K562 (cell line): ENCODE data around the gene STAB1. TPM values are rescaled to one million over a fixed set of nuclear protein-coding genes. Genes with fewer than 3 reads are reported as not detected.

Experiments used
- ARID3B ChIP-seq: fragments of 250-450 bp; sonication (Bioruptor Pico); IDR thresholded peaks from 2 replicates; pipeline ENCODE4 v1.4.0; 2020; ENCODE audit warnings: borderline replicate concordance
- BACH1 ChIP-seq: fragments of 200-800 bp; sonication (Bioruptor generic); IDR thresholded peaks from 2 replicates; pipeline ENCODE4 v1.6.1; 2016; ENCODE audit warnings: missing genetic modification characterization, missing compliant biosample characterization
- CBX8 ChIP-seq: fragments of 200-600 bp; sonication (generic); IDR thresholded peaks from 2 replicates; pipeline ENCODE4 v1.6.1; 2012; ENCODE audit warnings: borderline replicate concordance, mixed run types, low read depth, mild to moderate bottlenecking, moderate library complexity, mixed read lengths, low read length, control low read depth, inconsistent platforms; ENCODE audit not compliant: poor library complexity, severe bottlenecking; ENCODE audit errors: extremely low read depth
- CXXC5 ChIP-seq: fragments of 250-450 bp; sonication (Bioruptor Pico); IDR thresholded peaks from 2 replicates; pipeline ENCODE4 v1.8.0; 2022; ENCODE audit warnings: inconsistent platforms, mild to moderate bottlenecking, moderate library complexity
- E2F3 ChIP-seq: fragments of 250-450 bp; sonication (Bioruptor Pico); IDR thresholded peaks from 2 replicates; pipeline ENCODE4 v1.4.0; 2020; ENCODE audit warnings: mild to moderate bottlenecking
- PCBP1 ChIP-seq: fragments of 200-400 bp; formaldehyde crosslinking; IDR thresholded peaks from 2 replicates; pipeline ENCODE4 v1.6.1; 2018; ENCODE audit warnings: mild to moderate bottlenecking, low read depth, low read length; ENCODE audit not compliant: poor library complexity, severe bottlenecking
- POLR2AphosphoS5 ChIP-seq: IDR thresholded peaks from 2 replicates; pipeline ENCODE4 v1.6.1; 2011; ENCODE audit warnings: mild to moderate bottlenecking, low read depth, low read length, moderate library complexity; ENCODE audit not compliant: control insufficient read depth, insufficient read depth
- REST ChIP-seq, 2 experiments: fragments of 450-650 bp; formaldehyde crosslinking in 1 of 2; IDR thresholded peaks; 2 replicates each; pipeline versions ENCODE4 v1.4.0 to v1.6.1; 2014 to 2020; ENCODE audit warnings: mild to moderate bottlenecking in 2 of 2, borderline replicate concordance in 1 of 2, low read depth in 1 of 2
- TAF7 ChIP-seq: fragments of 450-650 bp; IDR thresholded peaks from 2 replicates; pipeline ENCODE4 v1.6.1; 2016; ENCODE audit warnings: missing genetic modification characterization, missing compliant biosample characterization
- TGIF2 ChIP-seq: sonication (generic); formaldehyde crosslinking; IDR thresholded peaks from 2 replicates; pipeline ENCODE4 v1.8.1; 2022; ENCODE audit warnings: mild to moderate bottlenecking, missing genetic modification reagents, moderate library complexity
- polyA plus RNA-seq, 8 experiments: library from polyadenylated mRNA; depleted of rRNA in 4 of 8; stranded (reverse) in 5 of 8; unstranded in 3 of 8; fragments of >200 nt; fragmentation: Nextera tagmentation in 2 of 8; fragmentation: Illumina TruSeq in 1 of 8; extraction: Ambion mirVana in 2 of 8; extraction: Trizol in 1 of 8; gene quantifications; 2 replicates each; pipeline versions ENCODE4 v1.2.1 to v1.2.3, GENCODE V29; 2011 to 2014; ENCODE audit warnings: inconsistent platforms in 1 of 8, missing spikeins in 1 of 8
- total RNA-seq, 7 experiments: library from RNA; depleted of rRNA in 6 of 7; stranded (reverse); fragments of >200 nt in 6 of 7; fragmentation: Illumina TruSeq in 2 of 7; extraction: Trizol in 2 of 7; gene quantifications; 2 replicates each; pipeline versions ENCODE4 v1.2.1 to v1.2.3, GENCODE V29; 2011 to 2021; ENCODE audit warnings: low replicate concordance in 1 of 7
- TF ChIP-seq, protein P1 (sequence below): sonication (generic); formaldehyde crosslinking; IDR thresholded peaks from 2 replicates; pipeline ENCODE4 v1.8.0; 2022; ENCODE audit warnings: mild to moderate bottlenecking, missing genetic modification reagents

The STAB1 gene
- total and polyA plus RNA-seq, 9 of the 15 experiments (the other 6 are each of a cell fraction or from before 2014, with no cell fraction given) = 0.20 to 3.9 (median 1.2) TPM

DNA sequence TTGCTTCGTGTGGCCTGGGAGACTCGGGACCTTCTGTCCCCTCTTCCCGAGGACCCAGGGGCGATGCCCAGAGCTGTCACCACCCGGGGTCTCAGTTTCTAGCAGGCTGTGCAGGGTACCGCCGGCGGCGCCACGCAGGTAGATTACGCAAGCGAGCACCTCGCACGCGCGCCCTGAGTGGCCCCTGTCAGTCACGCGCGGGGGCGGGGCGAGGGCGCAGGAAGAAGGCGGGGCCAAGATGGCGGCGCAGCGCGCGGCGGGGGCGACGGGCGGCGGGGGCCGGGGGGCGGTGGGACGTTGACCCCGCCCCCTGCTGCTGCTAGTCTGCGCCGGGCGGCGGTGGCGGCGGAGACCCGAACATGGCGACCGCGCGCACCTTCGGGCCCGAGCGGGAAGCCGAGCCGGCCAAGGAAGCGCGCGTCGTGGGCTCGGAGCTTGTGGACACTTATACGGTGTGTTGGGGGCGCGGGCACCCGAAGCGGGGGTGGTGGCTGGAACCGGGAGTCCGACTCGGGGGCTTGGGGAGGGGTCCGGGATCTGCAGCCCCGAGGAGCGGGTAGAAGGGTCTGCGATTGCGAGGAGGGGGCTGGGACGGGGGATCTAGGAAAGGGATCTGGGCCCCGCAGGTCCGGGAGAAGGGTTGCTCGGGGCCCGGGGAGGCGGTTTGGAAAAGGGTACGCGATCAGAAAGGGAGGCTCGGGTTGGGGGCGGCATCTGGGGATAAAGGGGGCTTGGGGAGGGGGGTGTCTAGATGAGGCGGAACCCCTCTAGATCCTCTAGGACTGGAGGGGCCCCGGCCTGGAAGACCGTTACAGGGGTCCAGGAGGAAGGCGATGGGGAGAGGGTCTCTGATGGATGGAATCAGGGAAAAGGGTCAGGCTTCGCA lies 39.6 kb upstream of the STAB1 start, which contains the start of gene NISCH (continued):
- TF ChIP-seq, protein P1, sequence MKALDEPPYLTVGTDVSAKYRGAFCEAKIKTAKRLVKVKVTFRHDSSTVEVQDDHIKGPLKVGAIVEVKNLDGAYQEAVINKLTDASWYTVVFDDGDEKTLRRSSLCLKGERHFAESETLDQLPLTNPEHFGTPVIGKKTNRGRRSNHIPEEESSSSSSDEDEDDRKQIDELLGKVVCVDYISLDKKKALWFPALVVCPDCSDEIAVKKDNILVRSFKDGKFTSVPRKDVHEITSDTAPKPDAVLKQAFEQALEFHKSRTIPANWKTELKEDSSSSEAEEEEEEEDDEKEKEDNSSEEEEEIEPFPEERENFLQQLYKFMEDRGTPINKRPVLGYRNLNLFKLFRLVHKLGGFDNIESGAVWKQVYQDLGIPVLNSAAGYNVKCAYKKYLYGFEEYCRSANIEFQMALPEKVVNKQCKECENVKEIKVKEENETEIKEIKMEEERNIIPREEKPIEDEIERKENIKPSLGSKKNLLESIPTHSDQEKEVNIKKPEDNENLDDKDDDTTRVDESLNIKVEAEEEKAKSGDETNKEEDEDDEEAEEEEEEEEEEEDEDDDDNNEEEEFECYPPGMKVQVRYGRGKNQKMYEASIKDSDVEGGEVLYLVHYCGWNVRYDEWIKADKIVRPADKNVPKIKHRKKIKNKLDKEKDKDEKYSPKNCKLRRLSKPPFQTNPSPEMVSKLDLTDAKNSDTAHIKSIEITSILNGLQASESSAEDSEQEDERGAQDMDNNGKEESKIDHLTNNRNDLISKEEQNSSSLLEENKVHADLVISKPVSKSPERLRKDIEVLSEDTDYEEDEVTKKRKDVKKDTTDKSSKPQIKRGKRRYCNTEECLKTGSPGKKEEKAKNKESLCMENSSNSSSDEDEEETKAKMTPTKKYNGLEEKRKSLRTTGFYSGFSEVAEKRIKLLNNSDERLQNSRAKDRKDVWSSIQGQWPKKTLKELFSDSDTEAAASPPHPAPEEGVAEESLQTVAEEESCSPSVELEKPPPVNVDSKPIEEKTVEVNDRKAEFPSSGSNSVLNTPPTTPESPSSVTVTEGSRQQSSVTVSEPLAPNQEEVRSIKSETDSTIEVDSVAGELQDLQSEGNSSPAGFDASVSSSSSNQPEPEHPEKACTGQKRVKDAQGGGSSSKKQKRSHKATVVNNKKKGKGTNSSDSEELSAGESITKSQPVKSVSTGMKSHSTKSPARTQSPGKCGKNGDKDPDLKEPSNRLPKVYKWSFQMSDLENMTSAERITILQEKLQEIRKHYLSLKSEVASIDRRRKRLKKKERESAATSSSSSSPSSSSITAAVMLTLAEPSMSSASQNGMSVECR (CRISPR knock-in tag) = no peak; the same call in 1 of the 2 replicates
- TF ChIP-seq E2F3 (CRISPR knock-in tag) (no peak), TGIF2 (CRISPR knock-in tag) (no peak), BACH1 (no peak), CBX8 (no peak), PCBP1 (no peak), ARID3B (CRISPR knock-in tag) (no peak), TAF7 (tag) (peak; percentile 58; the same call in 1 of the 2 replicates), CXXC5 (CRISPR knock-in tag) (peak; percentile 77), POLR2AphosphoS5 (peak; percentile 70), REST (IDR thresholded peaks at IDR 0.05; ENCODE audit: borderline replicate concordance) (peak; percentile 33), REST (CRISPR knock-in tag; IDR thresholded peaks at IDR 0.05; ENCODE audit: low read depth) (no peak)
